Measurements from ENCODE around the gene MTCL3.

- TF ChIP-seq CTCF (IDR thresholded peaks at IDR 0.05): no peak
- TF ChIP-seq POLR2A (IDR thresholded peaks at IDR 0.05): no peak
- no peak for TF ChIP-seq POLR2AphosphoS5 (IDR thresholded peaks at IDR 0.05)
Measured at GRCh38 chr6:127468936-127469335, 50.2 kb downstream of the MTCL3 start.
